Skeletal muscle satellite cell (primary cell): ENCODE measurements around the gene IRF2BP2.
A peak's percentile ranks its signal among the peaks of the same experiment; 100 is the strongest.

Experiments
- H3K27me3 ChIP-seq: 2 replicates; pipeline ENCODE4 v1.7.0; 2013; ENCODE audit warnings: low read length; ENCODE audit not compliant: control insufficient read depth, insufficient read depth
- H3K36me3 ChIP-seq: 2 replicates; pipeline ENCODE4 v1.7.0; 2013; ENCODE audit warnings: mild to moderate bottlenecking, control low read depth, low read length; ENCODE audit not compliant: insufficient read depth
- H3K4me1 ChIP-seq: 2 replicates; pipeline ENCODE4 v1.7.0; 2013; ENCODE audit warnings: low read length; ENCODE audit not compliant: control insufficient read depth, insufficient read depth
- H3K4me2 ChIP-seq: 2 replicates; pipeline ENCODE4 v1.7.0; 2013; ENCODE audit warnings: mild to moderate bottlenecking, low read length
- H3K4me3 ChIP-seq: 2 replicates; pipeline ENCODE4 v1.7.0; 2013; ENCODE audit warnings: low read length
- H3K9ac ChIP-seq: 2 replicates; pipeline ENCODE4 v1.7.0; 2013; ENCODE audit warnings: mild to moderate bottlenecking, low read depth, low read length, moderate library complexity
- H3K9me3 ChIP-seq: replicated peaks from 2 replicates; pipeline ENCODE4 v1.7.0; 2013; ENCODE audit warnings: mild to moderate bottlenecking, control low read depth, low read length

The IRF2BP2 gene

GRCh38 chr1:234632225-234632624 lies 22.2 kb upstream of the IRF2BP2 start:
- H3K9me3 ChIP-seq: no peaks in the 10 kb centered on the region
- H3K36me3 ChIP-seq: no peaks in the 10 kb centered on the region
- no peaks in the 10 kb centered on the region for H3K27me3 ChIP-seq
- H3K4me2 ChIP-seq: peak overlapping the region; percentile 46
- peak overlapping the region; percentile 53 for H3K9ac ChIP-seq
- peak overlapping the region; percentile 2 for H3K4me3 ChIP-seq
- peaks cover 44% of the 10 kb centered on the region for H3K4me1 ChIP-seq

- Histone ChIP-seq H3K9ac (peak overlapping the region; percentile 53), H3K27me3 (no peaks in the 10 kb centered on the region), H3K9me3 (no peaks in the 10 kb centered on the region)
Observed at GRCh38 chr1:234631721-234632125, 21.7 kb upstream of the IRF2BP2 start.

GRCh38 chr1:234629026-234629425 lies 19.0 kb upstream of the IRF2BP2 start:
- no peak overlapping the region for H3K4me2 ChIP-seq
- no peaks in the 10 kb centered on the region for H3K27me3 ChIP-seq
- no peak overlapping the region for H3K9ac ChIP-seq
- no peaks in the 10 kb centered on the region for H3K36me3 ChIP-seq
- peaks cover 57% of the 10 kb centered on the region for H3K4me1 ChIP-seq
- no peaks in the 10 kb centered on the region for H3K9me3 ChIP-seq
- no peak overlapping the region for H3K4me3 ChIP-seq

More at GRCh38 chr1:234631721-234632125, 21.7 kb upstream of the IRF2BP2 start:
- peak overlapping the region; percentile 2 for H3K4me3 ChIP-seq
- H3K4me1 ChIP-seq: peaks cover 45% of the 10 kb centered on the region
- no peaks in the 10 kb centered on the region for H3K36me3 ChIP-seq
- peak overlapping the region; percentile 46 for H3K4me2 ChIP-seq

- H3K9me3 ChIP-seq: no peaks in the 10 kb centered on the region
- H3K9ac ChIP-seq: peak overlapping the region; percentile 12
- H3K4me3 ChIP-seq: no peak overlapping the region
- no peaks in the 10 kb centered on the region for H3K27me3 ChIP-seq
- H3K4me2 ChIP-seq: no peak overlapping the region
- no peaks in the 10 kb centered on the region for H3K36me3 ChIP-seq
- peaks cover 57% of the 10 kb centered on the region for H3K4me1 ChIP-seq
Observed at GRCh38 chr1:234628089-234628488, 18.1 kb upstream of the IRF2BP2 start.

- Histone ChIP-seq H3K4me3 (no peak overlapping the region), H3K4me2 (no peak overlapping the region), H3K9ac (no peak overlapping the region), H3K4me1 (peaks cover 56% of the 10 kb centered on the region), H3K27me3 (no peaks in the 10 kb centered on the region), H3K36me3 (no peaks in the 10 kb centered on the region), H3K9me3 (no peaks in the 10 kb centered on the region)
Observed at GRCh38 chr1:234627009-234627950, 17.3 kb upstream of the IRF2BP2 start.

- H3K4me3 ChIP-seq: no peak overlapping the region
- H3K27me3 ChIP-seq: no peaks in the 10 kb centered on the region
- H3K4me1 ChIP-seq: peaks cover 57% of the 10 kb centered on the region
- H3K4me2 ChIP-seq: no peak overlapping the region
- H3K9ac ChIP-seq: no peak overlapping the region
- no peaks in the 10 kb centered on the region for H3K9me3 ChIP-seq
- no peaks in the 10 kb centered on the region for H3K36me3 ChIP-seq
Observed at GRCh38 chr1:234626391-234626790, 16.4 kb upstream of the IRF2BP2 start.

GRCh38 chr1:234624724-234625117 lies 14.7 kb upstream of the IRF2BP2 start:
- Histone ChIP-seq H3K4me2 (peak overlapping the region; percentile 0), H3K4me3 (no peak overlapping the region), H3K4me1 (peaks cover 63% of the 10 kb centered on the region), H3K9me3 (no peaks in the 10 kb centered on the region), H3K9ac (peak overlapping the region; percentile 14), H3K36me3 (no peaks in the 10 kb centered on the region), H3K27me3 (no peaks in the 10 kb centered on the region)

- Histone ChIP-seq H3K36me3 (no peaks in the 10 kb centered on the region), H3K27me3 (no peaks in the 10 kb centered on the region), H3K9me3 (no peaks in the 10 kb centered on the region), H3K4me2 (peak overlapping the region; percentile 46), H3K4me3 (no peak overlapping the region), H3K9ac (peak overlapping the region; percentile 80), H3K4me1 (peaks cover 69% of the 10 kb centered on the region)
Observed at GRCh38 chr1:234621657-234622335, 11.8 kb upstream of the IRF2BP2 start.

GRCh38 chr1:234621127-234621468 lies 11.1 kb upstream of the IRF2BP2 start:
- no peaks in the 10 kb centered on the region for H3K36me3 ChIP-seq
- H3K4me3 ChIP-seq: no peak overlapping the region
- peak overlapping the region; percentile 80 for H3K9ac ChIP-seq
- H3K4me1 ChIP-seq: peaks cover 76% of the 10 kb centered on the region
- H3K4me2 ChIP-seq: peak overlapping the region; percentile 46
- H3K27me3 ChIP-seq: no peaks in the 10 kb centered on the region
- no peaks in the 10 kb centered on the region for H3K9me3 ChIP-seq

GRCh38 chr1:234620272-234621126 lies 10.5 kb upstream of the IRF2BP2 start:
- peak overlapping the region; percentile 80 for H3K9ac ChIP-seq
- H3K36me3 ChIP-seq: no peaks in the 10 kb centered on the region
- H3K4me3 ChIP-seq: no peak overlapping the region
- peaks cover 78% of the 10 kb centered on the region for H3K4me1 ChIP-seq
- peak overlapping the region; percentile 58 for H3K4me2 ChIP-seq
- no peaks in the 10 kb centered on the region for H3K27me3 ChIP-seq
- no peaks in the 10 kb centered on the region for H3K9me3 ChIP-seq

- peak overlapping the region; percentile 11 for H3K4me3 ChIP-seq
- H3K36me3 ChIP-seq: no peaks in the 10 kb centered on the region
- H3K27me3 ChIP-seq: no peaks in the 10 kb centered on the region
- peak overlapping the region; percentile 58 for H3K4me2 ChIP-seq
- H3K4me1 ChIP-seq: peaks cover 73% of the 10 kb centered on the region
- H3K9ac ChIP-seq: peak overlapping the region; percentile 80
- H3K9me3 ChIP-seq: no peaks in the 10 kb centered on the region
Observed at GRCh38 chr1:234619794-234620247, 9.8 kb upstream of the IRF2BP2 start.
